IPS DF 6.9 (cell line): ENCODE measurements around the gene CEP104.
"Not testable (repeated sequence)": the region's sequence is repeated elsewhere in the genome, so short reads cannot be mapped to it uniquely, and the experiment has no call there.

ENCODE experiments used
- DNase-seq: peaks from one replicate; pipeline ENCODE4 v3.0.0-alpha.2; 2013; ENCODE audit warnings: low read depth, low spot score
- H3K27ac ChIP-seq: one replicate; pipeline ENCODE4 v1.5.1; 2013; ENCODE audit warnings: low read length, control low read depth
- H3K27me3 ChIP-seq: 2 replicates; pipeline ENCODE4 v1.6.1; 2013; ENCODE audit warnings: mild to moderate bottlenecking, low read length; ENCODE audit not compliant: control insufficient read depth, insufficient read depth
- H3K36me3 ChIP-seq: 2 replicates; pipeline ENCODE4 v1.6.1; 2013; ENCODE audit warnings: low read length; ENCODE audit not compliant: control insufficient read depth, insufficient read depth
- H3K4me1 ChIP-seq: 2 replicates; pipeline ENCODE4 v1.6.1; 2013; ENCODE audit warnings: low read length; ENCODE audit not compliant: control insufficient read depth, insufficient read depth
- H3K4me3 ChIP-seq: 2 replicates; pipeline ENCODE4 v1.5.1; 2013; ENCODE audit warnings: mild to moderate bottlenecking, low read length
- H3K9me3 ChIP-seq: 2 replicates; pipeline ENCODE4 v1.6.1; 2013; ENCODE audit warnings: low read length, inconsistent platforms; ENCODE audit not compliant: control insufficient read depth, insufficient read depth
- WGBS: extraction: QIAGEN DNeasy Blood & Tissue Kit; methylation state at CpG from one replicate; pipeline ENCODE4 v1.1.7; 2013; ENCODE audit warnings: mixed read lengths, missing lambda C conversion rate; ENCODE audit not compliant: insufficient read length, insufficient coverage; 5-methylcytosine and 5-hydroxymethylcytosine counted together

The CEP104 gene

GRCh38 chr1:3800795-3801194 is 56.2 kb downstream of the CEP104 start:
- not testable (repeated sequence) for H3K27me3 ChIP-seq, H3K27ac ChIP-seq, H3K4me1 ChIP-seq, DNase-seq, H3K36me3 ChIP-seq, H3K4me3 ChIP-seq, H3K9me3 ChIP-seq
- no CpG with 5 or more reads among the region's 3 CpGs for WGBS

GRCh38 chr1:3799976-3800685 is 56.9 kb downstream of the CEP104 start:
- H3K36me3 ChIP-seq, result no peaks in the 10 kb centered on the region; the same call in 1 of the 2 replicates
- H3K27ac ChIP-seq, result no peak overlapping the region
- no peak overlapping the region for H3K4me3 ChIP-seq
- DNase-seq, result no peak
- no peaks in the 10 kb centered on the region for H3K27me3 ChIP-seq
- no peaks in the 10 kb centered on the region for H3K9me3 ChIP-seq
- no CpG with 5 or more reads among the region's 11 CpGs for WGBS
- H3K4me1 ChIP-seq, result no peaks in the 10 kb centered on the region

- peak; percentile 55 for DNase-seq
- H3K36me3 ChIP-seq, result no peaks in the 10 kb centered on the region; the same call in 1 of the 2 replicates
- no peaks in the 10 kb centered on the region for H3K9me3 ChIP-seq
- peaks cover 3% of the 10 kb centered on the region; the same call in 1 of the 2 replicates for H3K4me1 ChIP-seq
- H3K27me3 ChIP-seq, result no peaks in the 10 kb centered on the region
- no CpG with 5 or more reads among the region's 60 CpGs for WGBS
- H3K4me3 ChIP-seq, result peak within 1 kb of the TSS; percentile 95
- no peak within 1 kb of the TSS for H3K27ac ChIP-seq
These were observed 60.6 kb downstream of the CEP104 start, which contains the start of gene LRRC47 for GRCh38 chr1:3796215-3797061. LRRC47 (minus strand) TSS chr1:3796498; CDS start chr1:3796476, 22 bp downstream.

GRCh38 chr1:3795453-3796214 is 61.4 kb downstream of the CEP104 start:
- Histone ChIP-seq H3K4me3 (peak overlapping the region; percentile 95), H3K27ac (no peak overlapping the region), H3K36me3 (no peaks in the 10 kb centered on the region; the same call in 1 of the 2 replicates), H3K9me3 (no peaks in the 10 kb centered on the region), H3K27me3 (no peaks in the 10 kb centered on the region), H3K4me1 (peaks cover 3% of the 10 kb centered on the region; the same call in 1 of the 2 replicates)
- no peak for DNase-seq
- no CpG with 5 or more reads among the region's 53 CpGs for WGBS

GRCh38 chr1:3790952-3791351 is 66.1 kb downstream of the CEP104 start:
- Histone ChIP-seq H3K27me3 (no peaks in the 10 kb centered on the region), H3K4me1 (peaks cover 6% of the 10 kb centered on the region), H3K9me3 (no peaks in the 10 kb centered on the region), H3K27ac (no peak overlapping the region), H3K36me3 (peaks cover 8% of the 10 kb centered on the region), H3K4me3 (no peak overlapping the region)
- DNase-seq, result no peak
- no CpG with 5 or more reads among the region's 18 CpGs for WGBS

- no CpG with 5 or more reads among the region's 12 CpGs for WGBS
- no peaks in the 10 kb centered on the region for H3K27me3 ChIP-seq
These were observed 66.5 kb downstream of the CEP104 start for GRCh38 chr1:3790500-3790923.

GRCh38 chr1:3789421-3790300 is 67.3 kb downstream of the CEP104 start:
- Histone ChIP-seq H3K27ac (no peak overlapping the region), H3K27me3 (no peaks in the 10 kb centered on the region), H3K36me3 (peaks cover 12% of the 10 kb centered on the region), H3K9me3 (no peaks in the 10 kb centered on the region), H3K4me1 (peaks cover 6% of the 10 kb centered on the region), H3K4me3 (no peak overlapping the region)
- DNase-seq, result no peak
- no CpG with 5 or more reads among the region's 34 CpGs for WGBS

More at GRCh38 chr1:3790500-3790923, 66.5 kb downstream of the CEP104 start:
- Histone ChIP-seq H3K4me3 (no peak overlapping the region), H3K4me1 (peaks cover 6% of the 10 kb centered on the region), H3K36me3 (peaks cover 8% of the 10 kb centered on the region), H3K27ac (no peak overlapping the region), H3K9me3 (no peaks in the 10 kb centered on the region)
- DNase-seq, result no peak

GRCh38 chr1:3788756-3789420 is 68.1 kb downstream of the CEP104 start:
- no CpG with 5 or more reads among the region's 16 CpGs for WGBS
- Histone ChIP-seq H3K4me3 (no peak overlapping the region), H3K27me3 (no peaks in the 10 kb centered on the region), H3K27ac (no peak overlapping the region), H3K4me1 (peaks cover 6% of the 10 kb centered on the region), H3K36me3 (peaks cover 18% of the 10 kb centered on the region), H3K9me3 (no peaks in the 10 kb centered on the region)
- no peak for DNase-seq
